ENCODE measurements around the gene CBFA2T2. TPM values are rescaled to one million over a fixed set of nuclear protein-coding genes. Genes with fewer than 3 reads are reported as not detected.

Gene CBFA2T2
- total RNA-seq, 1 donor from 2014 or later, result 58.1 TPM

GRCh38 chr20:33681728-33682353 lies 191.9 kb downstream of the CBFA2T2 start:
- Mint-ChIP-seq H3K27ac (peak overlapping the region; percentile 9), H3K4me3 (ENCODE audit: low read depth) (no peak overlapping the region), H3K27me3 (no peaks in the 10 kb centered on the region), H3K9me3 (ENCODE audit: low read depth) (no peaks in the 10 kb centered on the region), H3K4me1 (ENCODE audit: low read depth) (peaks cover 11% of the 10 kb centered on the region), H3K36me3 (ENCODE audit: insufficient read depth) (peaks cover 9% of the 10 kb centered on the region)
- TF ChIP-seq CTCF (IDR thresholded peaks at IDR 0.05; ENCODE audit: unreplicated experiment), result no peak
- no peak for DNase-seq (ENCODE audit: low spot score, unreplicated experiment)

- H3K4me1 Mint-ChIP-seq (ENCODE audit: low read depth), result peaks cover 17% of the 10 kb centered on the region
- no peak for DNase-seq (ENCODE audit: low spot score, unreplicated experiment)
- peak overlapping the region; percentile 77 for H3K4me3 Mint-ChIP-seq (ENCODE audit: low read depth)
- H3K27ac Mint-ChIP-seq, result peak overlapping the region; percentile 93
- H3K9me3 Mint-ChIP-seq (ENCODE audit: low read depth), result no peaks in the 10 kb centered on the region
- peaks cover 2% of the 10 kb centered on the region for H3K36me3 Mint-ChIP-seq (ENCODE audit: insufficient read depth)
- TF ChIP-seq CTCF (IDR thresholded peaks at IDR 0.05; ENCODE audit: unreplicated experiment), result no peak
- H3K27me3 Mint-ChIP-seq, result no peaks in the 10 kb centered on the region
Observed at GRCh38 chr20:33684533-33685327, 194.8 kb downstream of the CBFA2T2 start.

GRCh38 chr20:33685328-33686099 lies 195.6 kb downstream of the CBFA2T2 start:
- H3K27ac Mint-ChIP-seq, result peak overlapping the region; percentile 80
- peaks cover 2% of the 10 kb centered on the region for H3K36me3 Mint-ChIP-seq (ENCODE audit: insufficient read depth)
- H3K4me3 Mint-ChIP-seq (ENCODE audit: low read depth), result peak overlapping the region; percentile 77
- H3K27me3 Mint-ChIP-seq, result no peaks in the 10 kb centered on the region
- peaks cover 17% of the 10 kb centered on the region for H3K4me1 Mint-ChIP-seq (ENCODE audit: low read depth)
- TF ChIP-seq CTCF (IDR thresholded peaks at IDR 0.05; ENCODE audit: unreplicated experiment), result peak; percentile 11
- H3K9me3 Mint-ChIP-seq (ENCODE audit: low read depth), result no peaks in the 10 kb centered on the region
- DNase-seq (ENCODE audit: low spot score, unreplicated experiment), result peak; percentile 50

GRCh38 chr20:33686100-33686983 lies 196.4 kb downstream of the CBFA2T2 start, which contains the start of gene E2F1:
E2F1 (minus strand) TSS chr20:33686385; CDS start chr20:33686264, 121 bp downstream.
- peak; percentile 100 for DNase-seq (ENCODE audit: low spot score, unreplicated experiment)
- H3K27me3 Mint-ChIP-seq, result no peaks in the 10 kb centered on the region
- H3K4me3 Mint-ChIP-seq (ENCODE audit: low read depth), result peak within 1 kb of the TSS; percentile 77
- no peaks in the 10 kb centered on the region for H3K9me3 Mint-ChIP-seq (ENCODE audit: low read depth)
- peak; percentile 53 for TF ChIP-seq CTCF (IDR thresholded peaks at IDR 0.05; ENCODE audit: unreplicated experiment)
- peak within 1 kb of the TSS; percentile 80 for H3K27ac Mint-ChIP-seq
- peaks cover 2% of the 10 kb centered on the region for H3K36me3 Mint-ChIP-seq (ENCODE audit: insufficient read depth)
- H3K4me1 Mint-ChIP-seq (ENCODE audit: low read depth), result peaks cover 17% of the 10 kb centered on the region
